Measurements from ENCODE around the gene MRPL50.

Gene MRPL50

GRCh38 chr9:101341958-101342357 lies 56.5 kb downstream of the MRPL50 start:
- no peak for DNase-seq (ENCODE audit: low read depth in 2 of 3, low spot score in 1 of 3)
